H1 (cell line): Measurements from ENCODE around the gene KIR2DL3. TPM values are rescaled to one million over a fixed set of nuclear protein-coding genes. Genes with fewer than 3 reads are reported as not detected.
"Not testable (repeated sequence)": the region's sequence is repeated elsewhere in the genome, so short reads cannot be mapped to it uniquely, and the experiment has no call there.

ENCODE experiments used
- CTCF ChIA-PET: fragments of 300-600 bp; sonication (Branson Sonifier 250); formaldehyde crosslinking; loops from one replicate; lab custom pipeline; 2021; ENCODE audit not compliant: partially characterized antibody; lab: Charles Lee
- POLR2A ChIA-PET: fragments of 300-600 bp; sonication (Branson Sonifier 250); formaldehyde crosslinking; loops from one replicate; lab custom pipeline; 2021; ENCODE audit warnings: inconsistent platforms; ENCODE audit not compliant: partially characterized antibody; lab: Charles Lee
- DNase-seq, 2 experiments: peaks; one replicate each; pipeline versions ENCODE4 v3.0.0 to v3.0.0-alpha.2; 2010 to 2022; ENCODE audit warnings: low spot score in 2 of 2, low read depth in 1 of 2, mixed read lengths in 1 of 2
- FAIRE-seq: peaks from 2 replicates; lab custom pipeline; 2011; peaks lifted over from hg19 to GRCh38; lab: Jason Lieb, UNC
- H2AFZ ChIP-seq: 2 replicates; pipeline ENCODE4 v1.8.1; 2012; ENCODE audit warnings: low read length, inconsistent platforms
- H2AK5ac ChIP-seq: 2 replicates; pipeline ENCODE4 v1.6.1; 2013; ENCODE audit warnings: low read depth, low read length
- H2BK120ac ChIP-seq: replicated peaks from 2 replicates; pipeline ENCODE3; 2013; ENCODE audit warnings: low read depth, low read length, inconsistent platforms
- H2BK12ac ChIP-seq: 2 replicates; pipeline ENCODE4 v1.6.1; 2013; ENCODE audit warnings: low read depth, low read length
- H2BK15ac ChIP-seq: 2 replicates; pipeline ENCODE4 v1.6.1; 2013; ENCODE audit warnings: low read length
- H2BK20ac ChIP-seq: 2 replicates; pipeline ENCODE4 v1.6.1; 2013; ENCODE audit warnings: low read length
- H2BK5ac ChIP-seq: 2 replicates; pipeline ENCODE4 v1.6.1; 2013; ENCODE audit warnings: low read depth, low read length
- H3K14ac ChIP-seq: 2 replicates; pipeline ENCODE4 v1.6.1; 2013; ENCODE audit warnings: inconsistent platforms; ENCODE audit not compliant: insufficient read length
- H3K18ac ChIP-seq: 2 replicates; pipeline ENCODE4 v1.6.1; 2013; ENCODE audit warnings: low read length; ENCODE audit errors: extremely low read depth
- H3K23ac ChIP-seq: 2 replicates; pipeline ENCODE4 v1.6.1; 2013; ENCODE audit warnings: inconsistent platforms; ENCODE audit not compliant: insufficient read length
- H3K23me2 ChIP-seq: 2 replicates; pipeline ENCODE4 v1.6.1; 2013; ENCODE audit warnings: low read depth, low read length
- H3K27ac ChIP-seq: 2 replicates; pipeline ENCODE4 v1.6.1; 2011; ENCODE audit warnings: low read depth, low read length, inconsistent platforms
- H3K27me3 ChIP-seq, 4 experiments: replicated peaks in 1 of 4; 1 replicate in 1 of 4; 2 replicates in 3 of 4; pipeline versions ENCODE4 v1.6.1 to v1.8.1; 2011 to 2013; ENCODE audit warnings: low read length in 3 of 4, mild to moderate bottlenecking in 3 of 4, inconsistent platforms in 2 of 4, mixed read lengths in 2 of 4, moderate library complexity in 1 of 4; ENCODE audit not compliant: control insufficient read depth in 3 of 4, insufficient read depth in 3 of 4; ENCODE audit errors: extremely low read depth in 1 of 4
- H3K36me3 ChIP-seq, 4 experiments: 2 replicates each; pipeline versions ENCODE4 v1.6.1 to v1.8.1; 2011 to 2013; ENCODE audit warnings: mild to moderate bottlenecking in 4 of 4, low read length in 3 of 4, moderate library complexity in 2 of 4, control low read depth in 1 of 4, inconsistent platforms in 1 of 4; ENCODE audit not compliant: insufficient read depth in 4 of 4, control insufficient read depth in 2 of 4
- H3K4ac ChIP-seq: replicated peaks from 2 replicates; pipeline ENCODE3; 2013; ENCODE audit warnings: low read length, low read depth, mixed read lengths, inconsistent platforms; ENCODE audit not compliant: insufficient read length
- H3K4me1 ChIP-seq, 4 experiments: replicated peaks in 1 of 4; 1 replicate in 1 of 4; 2 replicates in 3 of 4; pipeline versions ENCODE4 v1.6.1 to v1.8.1; 2011 to 2013; ENCODE audit warnings: low read length in 3 of 4, inconsistent platforms in 2 of 4, mixed read lengths in 1 of 4; ENCODE audit not compliant: insufficient read depth in 4 of 4, control insufficient read depth in 3 of 4
- H3K4me2 ChIP-seq, 2 experiments: 2 replicates each; pipeline versions ENCODE4 v1.6.1 to v1.8.1; 2011 to 2013; ENCODE audit warnings: low read depth in 2 of 2, low read length in 2 of 2, control low read depth in 1 of 2, inconsistent platforms in 1 of 2, mild to moderate bottlenecking in 1 of 2; ENCODE audit not compliant: insufficient read depth in 1 of 2
- H3K4me3 ChIP-seq, 4 experiments: fragments of 200-600, 300-600 bp in 1 of 4; sonication (generic), shearing (Covaris generic), sonication (Bioruptor Twin) in 1 of 4; 2 replicates each; pipeline versions ENCODE4 v1.5.1 to v1.8.1; 2011 to 2016; ENCODE audit warnings: low read length in 4 of 4, low read depth in 3 of 4, control low read depth in 2 of 4, inconsistent platforms in 2 of 4, mild to moderate bottlenecking in 2 of 4, mixed read lengths in 1 of 4, moderate library complexity in 1 of 4; ENCODE audit not compliant: insufficient read depth in 2 of 4; ENCODE audit errors: extremely low read depth in 1 of 4
- H3K56ac ChIP-seq: replicated peaks from 2 replicates; pipeline ENCODE3; 2013; ENCODE audit warnings: low read depth, mild to moderate bottlenecking, mixed read lengths, low read length, inconsistent platforms; ENCODE audit not compliant: insufficient read length
- H3K79me1 ChIP-seq: 2 replicates; pipeline ENCODE4 v1.6.1; 2013; ENCODE audit warnings: low read depth, low read length, control low read depth
- H3K79me2 ChIP-seq, 2 experiments: 2 replicates each; pipeline versions ENCODE4 v1.6.1 to v1.8.1; 2012 to 2013; ENCODE audit warnings: low read length in 2 of 2, mild to moderate bottlenecking in 2 of 2, inconsistent platforms in 1 of 2; ENCODE audit not compliant: insufficient read depth in 2 of 2, control insufficient read depth in 1 of 2
- H3K9ac ChIP-seq, 4 experiments: replicated peaks in 1 of 4; 1 replicate in 1 of 4; 2 replicates in 3 of 4; pipeline versions ENCODE4 v1.6.1 to v1.8.1; 2011 to 2013; ENCODE audit warnings: low read depth in 3 of 4, low read length in 3 of 4, control low read depth in 2 of 4, mild to moderate bottlenecking in 2 of 4, moderate library complexity in 2 of 4, inconsistent platforms in 1 of 4; ENCODE audit errors: extremely low read depth in 1 of 4
- H3K9me3 ChIP-seq, 2 experiments: 2 replicates each; pipeline versions ENCODE4 v1.6.1 to v1.8.1; 2012 to 2013; ENCODE audit warnings: mild to moderate bottlenecking in 2 of 2, moderate library complexity in 2 of 2, control low read depth in 1 of 2, inconsistent platforms in 1 of 2, low read depth in 1 of 2, low read length in 1 of 2, mixed read lengths in 1 of 2; ENCODE audit not compliant: insufficient read depth in 2 of 2
- H4K20me1 ChIP-seq, 2 experiments: replicated peaks in 1 of 2; 2 replicates each; pipeline versions ENCODE3 to v1.8.1; 2011 to 2013; ENCODE audit warnings: inconsistent platforms in 2 of 2, low read length in 2 of 2, mild to moderate bottlenecking in 1 of 2; ENCODE audit not compliant: insufficient read depth in 2 of 2, control insufficient read depth in 1 of 2
- H4K5ac ChIP-seq: 2 replicates; pipeline ENCODE4 v1.6.1; 2013; ENCODE audit warnings: low read length, low read depth, mixed read lengths, inconsistent platforms; ENCODE audit not compliant: insufficient read length
- H4K8ac ChIP-seq: 2 replicates; pipeline ENCODE4 v1.8.0; 2013; ENCODE audit warnings: mild to moderate bottlenecking, moderate library complexity, low read length, inconsistent platforms; ENCODE audit not compliant: insufficient read depth; ENCODE audit errors: extremely low read depth
- H4K91ac ChIP-seq: replicated peaks from 2 replicates; pipeline ENCODE3; 2013; ENCODE audit warnings: low read length, mixed read lengths, inconsistent platforms; ENCODE audit not compliant: insufficient read length
- WGBS, 2 experiments: shearing (Covaris generic) in 1 of 2; methylation state at CpG; one replicate each; pipeline versions ENCODE4 v1.1.6 to v1.1.7; 2013 to 2015; ENCODE audit warnings: low lambda C conversion rate in 2 of 2, mixed read lengths in 2 of 2, inconsistent platforms in 1 of 2, low coverage in 1 of 2, missing lambda C conversion rate in 1 of 2; ENCODE audit not compliant: insufficient replicate concordance in 2 of 2, insufficient coverage in 1 of 2, insufficient read length in 1 of 2; ENCODE audit errors: extremely low coverage in 1 of 2, missing lambda C conversion rate in 1 of 2; 5-methylcytosine and 5-hydroxymethylcytosine counted together
- polyA plus RNA-seq, 7 experiments: library from polyadenylated mRNA; depleted of rRNA in 3 of 7; stranded (reverse) in 5 of 7; unstranded in 2 of 7; fragments of >200 nt in 5 of 7; fragments of 200-250 nt in 2 of 7; gene quantifications; 1 replicate in 5 of 7; 2 replicates in 1 of 7; 4 replicates in 1 of 7; pipeline versions ENCODE4 v1.2.1 to v1.2.3, GENCODE V29; 2011 to 2013; ENCODE audit warnings: missing spikeins in 2 of 7, mixed read lengths in 2 of 7
- total RNA-seq: library from RNA; stranded (reverse); fragmentation: NEBNext Ultra II Directional; extraction: Animal tissue kit (Norgen Biotek cat#: 25700); gene quantifications from 2 replicates; pipeline ENCODE4 v1.2.1, GENCODE V29; 2021

The KIR2DL3 gene
- total and polyA plus RNA-seq, 2 of the 8 experiments (the other 6 are each of a cell fraction or from before 2014, with no cell fraction given) = not detected

DNA sequence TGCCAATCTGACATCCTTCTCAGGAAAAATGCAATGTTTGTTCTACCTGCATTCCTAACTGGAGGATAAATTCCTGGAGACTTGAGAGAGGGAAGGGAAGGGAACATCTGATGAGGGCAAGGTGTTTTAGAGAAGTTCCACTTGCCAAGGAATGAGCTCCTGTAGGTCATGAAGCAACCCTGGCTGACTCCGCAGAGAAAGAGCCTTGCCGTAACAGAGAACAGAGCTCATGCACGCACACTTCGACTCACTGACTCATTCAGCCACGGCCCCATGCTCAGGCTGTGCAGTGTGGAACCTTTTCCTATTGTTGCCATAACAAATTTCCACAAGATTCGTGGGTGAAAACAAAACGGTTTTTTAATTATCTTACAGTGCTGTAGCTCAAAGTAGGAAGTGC is 40.6 kb downstream of the KIR2DL3 start:
- H2BK120ac ChIP-seq, H4K20me1 ChIP-seq, DNase-seq, H2AFZ ChIP-seq, H3K36me3 ChIP-seq, H3K4ac ChIP-seq, H2BK12ac ChIP-seq, H4K91ac ChIP-seq, H3K9ac ChIP-seq, H3K27me3 ChIP-seq, H3K4me2 ChIP-seq, H2BK15ac ChIP-seq, H4K5ac ChIP-seq, H3K14ac ChIP-seq, POLR2A ChIA-PET, H3K27ac ChIP-seq, H3K79me1 ChIP-seq, H3K23me2 ChIP-seq, H3K79me2 ChIP-seq, H2BK5ac ChIP-seq, FAIRE-seq, H3K18ac ChIP-seq, H4K8ac ChIP-seq, H2BK20ac ChIP-seq, CTCF ChIA-PET, H3K4me1 ChIP-seq, H3K56ac ChIP-seq, H3K23ac ChIP-seq, H3K4me3 ChIP-seq, H2AK5ac ChIP-seq: not testable (repeated sequence)
- H3K9me3 ChIP-seq = peaks cover 19 to 47% of the 10 kb centered on the region in 2 experiments; a peak in 3 of 4 replicates
- 84% methylated on average over 7 of the region's 7 CpGs; no CpG with 5 or more reads in 1 of the 2 experiments for WGBS, 2 experiments

DNA sequence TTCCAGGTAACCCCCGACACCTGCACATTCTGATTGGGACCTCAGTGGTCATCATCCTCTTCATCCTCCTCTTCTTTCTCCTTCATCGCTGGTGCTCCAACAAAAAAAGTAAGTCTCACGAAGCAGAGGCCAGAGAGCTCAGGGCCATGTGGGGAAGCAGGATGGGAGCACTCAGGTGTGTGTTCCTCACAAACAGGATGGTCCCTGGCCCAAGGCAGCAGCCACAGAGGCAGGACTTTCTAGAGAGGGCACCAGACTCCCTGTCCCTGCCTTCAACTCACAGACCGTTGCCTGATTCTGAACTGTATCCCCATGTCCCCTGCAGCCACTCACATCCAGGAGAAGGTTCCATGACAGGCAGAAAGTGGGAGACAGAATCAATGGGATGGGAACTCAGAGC is 44.6 kb downstream of the KIR2DL3 start:
- H3K79me1 ChIP-seq, FAIRE-seq, H3K79me2 ChIP-seq, H3K4me1 ChIP-seq, H2AFZ ChIP-seq, H3K56ac ChIP-seq, POLR2A ChIA-PET, H3K23ac ChIP-seq, H2BK5ac ChIP-seq, H3K4me2 ChIP-seq, H2BK120ac ChIP-seq, H3K14ac ChIP-seq, H2BK15ac ChIP-seq, H4K5ac ChIP-seq, H3K18ac ChIP-seq, DNase-seq, H4K20me1 ChIP-seq, H3K27me3 ChIP-seq, H3K23me2 ChIP-seq, H2BK12ac ChIP-seq, H3K36me3 ChIP-seq, H3K27ac ChIP-seq, H2AK5ac ChIP-seq, H3K4me3 ChIP-seq, CTCF ChIA-PET, H3K4ac ChIP-seq, H4K91ac ChIP-seq, H4K8ac ChIP-seq, H3K9ac ChIP-seq, H2BK20ac ChIP-seq: not testable (repeated sequence)
- 72% methylated on average over 4 of the region's 4 CpGs; no CpG with 5 or more reads in 1 of the 2 experiments for WGBS, 2 experiments
- peaks cover 31 to 56% of the 10 kb centered on the region in 2 experiments for H3K9me3 ChIP-seq
